ENCODE results near the gene KCNJ15. TPM values are rescaled to one million over a fixed set of nuclear protein-coding genes. Genes with fewer than 3 reads are reported as not detected.

KCNJ15 gene
- total and polyA plus RNA-seq, 2 of the 8 experiments (the other 6 are each of a cell fraction or from before 2014, with no cell fraction given), result under 0.01 TPM; not detected in 1

DNA sequence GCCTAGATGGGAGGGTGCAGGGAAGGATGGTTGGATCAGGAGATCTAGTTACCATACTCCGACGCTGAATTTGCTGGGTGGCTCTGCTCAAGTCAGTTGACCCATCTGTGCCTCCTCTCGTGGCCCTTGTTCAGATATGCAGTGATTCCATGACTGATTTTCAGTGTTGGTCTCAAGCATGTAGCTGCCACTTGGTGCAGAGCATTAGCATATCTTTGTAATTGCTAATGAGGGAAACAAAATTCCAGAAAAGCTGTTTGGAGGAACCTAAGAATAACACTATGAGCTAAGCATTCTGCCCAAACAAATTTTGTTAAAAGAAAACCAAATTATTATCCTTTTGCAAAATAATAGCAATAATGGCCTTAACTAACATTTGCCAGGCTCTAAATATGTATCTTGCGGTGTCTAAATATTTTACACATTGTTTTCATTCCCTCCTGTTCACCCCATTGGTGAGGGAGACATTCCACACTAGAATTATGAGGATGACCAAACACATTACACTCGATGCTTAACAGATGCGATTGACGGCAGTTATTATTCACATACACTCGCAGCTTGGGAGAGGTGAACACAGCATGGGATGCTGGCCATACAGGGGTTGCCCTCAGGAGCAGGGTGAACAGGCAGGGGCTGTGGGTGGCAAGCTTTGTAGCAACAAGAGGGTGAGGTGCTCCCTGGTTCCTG is 69.1 kb downstream of the KCNJ15 start:
- Histone ChIP-seq H3K14ac (ENCODE audit: insufficient read length) (no peak overlapping the region), H3K4ac (replicated peaks; ENCODE audit: insufficient read length, low read depth, low read length) (no peak overlapping the region), H3K18ac (ENCODE audit: extremely low read depth, low read length) (no peak overlapping the region), H3K4me3 (ENCODE audit: extremely low read depth in 1 of 4, insufficient read depth in 2 of 4, low read depth in 3 of 4, low read length in 4 of 4) (no peak overlapping the region), H2BK120ac (replicated peaks; ENCODE audit: low read depth, low read length) (no peak overlapping the region), H4K20me1 (replicated peaks in 1 of 2; ENCODE audit: control insufficient read depth in 1 of 2, insufficient read depth in 2 of 2, low read length in 2 of 2) (no peaks in the 10 kb centered on the region), H3K23ac (ENCODE audit: insufficient read length) (no peak overlapping the region), H3K56ac (replicated peaks; ENCODE audit: insufficient read length, low read depth, low read length) (no peak overlapping the region), H2AK5ac (ENCODE audit: low read depth, low read length) (no peak overlapping the region), H2BK15ac (ENCODE audit: low read length) (no peak overlapping the region), H2BK5ac (ENCODE audit: low read depth, low read length) (no peak overlapping the region), H4K8ac (ENCODE audit: extremely low read depth, insufficient read depth, low read length) (no peak overlapping the region), H3K4me1 (replicated peaks in 1 of 4; ENCODE audit: control insufficient read depth in 3 of 4, insufficient read depth in 4 of 4, low read length in 3 of 4) (peaks cover 1 to 14% (median 9%) of the 10 kb centered on the region in 4 experiments; a peak in 6 of 7 replicates), H3K9me3 (ENCODE audit: insufficient read depth in 2 of 2, low read depth in 1 of 2, low read length in 1 of 2) (no peaks in the 10 kb centered on the region), H4K5ac (ENCODE audit: insufficient read length, low read depth, low read length) (no peak overlapping the region), H3K4me2 (ENCODE audit: insufficient read depth in 1 of 2, low read depth in 2 of 2, low read length in 2 of 2) (no peak overlapping the region), H3K36me3 (ENCODE audit: control insufficient read depth in 2 of 4, insufficient read depth in 4 of 4, low read length in 3 of 4) (no peaks in the 10 kb centered on the region), H3K27ac (ENCODE audit: low read depth, low read length) (no peak overlapping the region), H2AFZ (ENCODE audit: low read length) (no peak overlapping the region), H2BK20ac (ENCODE audit: low read length) (no peak overlapping the region; the same call in 1 of the 2 replicates), H3K9ac (replicated peaks in 1 of 4; ENCODE audit: extremely low read depth in 1 of 4, low read depth in 3 of 4, low read length in 3 of 4) (no peak overlapping the region), H3K79me1 (ENCODE audit: low read depth, low read length) (no peaks in the 10 kb centered on the region), H3K27me3 (replicated peaks in 1 of 4; ENCODE audit: control insufficient read depth in 3 of 4, extremely low read depth in 1 of 4, insufficient read depth in 3 of 4, low read length in 3 of 4) (no peaks in the 10 kb centered on the region), H4K91ac (replicated peaks; ENCODE audit: insufficient read length, low read length) (peak overlapping the region; percentile 2), H3K23me2 (ENCODE audit: low read depth, low read length) (no peaks in the 10 kb centered on the region), H3K79me2 (ENCODE audit: control insufficient read depth in 1 of 2, insufficient read depth in 2 of 2, low read length in 2 of 2) (no peaks in the 10 kb centered on the region), H2BK12ac (ENCODE audit: low read depth, low read length) (peak overlapping the region; percentile 17; the same call in 1 of the 2 replicates)
- DNase-seq (ENCODE audit: low read depth in 1 of 2, low spot score in 2 of 2), result no peak
- ChIA-PET CTCF (ENCODE audit: partially characterized antibody) (interaction anchor here (0.9 to 6.1 kb wide), 6 partner anchors 27 to 199 kb away, joined by 3 to 34 read pairs (median 4); no protein-coding TSS in a partner anchor), POLR2A (ENCODE audit: partially characterized antibody) (no interaction called here)
- FAIRE-seq, result no peak
- WGBS, 2 experiments (ENCODE audit: extremely low coverage in 1 of 2, insufficient coverage in 1 of 2, insufficient read length in 1 of 2, insufficient replicate concordance in 2 of 2, low coverage in 1 of 2, low lambda C conversion rate in 2 of 2, missing lambda C conversion rate in 1 of 2), result 90% methylated on average over 8 of the region's 8 CpGs; no CpG with 5 or more reads in 1 of the 2 experiments
- TF ChIP-seq POLR2A (IDR thresholded peaks at IDR 0.05; ENCODE audit: control extremely low read depth in 1 of 2, low read depth in 2 of 2, low read length in 2 of 2) (no peak), CTBP2 (IDR thresholded peaks at IDR 0.05; ENCODE audit: borderline replicate concordance, insufficient read depth, insufficient read length, low read length) (no peak)
- TF ChIP-seq, protein P1, sequence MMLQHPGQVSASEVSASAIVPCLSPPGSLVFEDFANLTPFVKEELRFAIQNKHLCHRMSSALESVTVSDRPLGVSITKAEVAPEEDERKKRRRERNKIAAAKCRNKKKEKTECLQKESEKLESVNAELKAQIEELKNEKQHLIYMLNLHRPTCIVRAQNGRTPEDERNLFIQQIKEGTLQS (IDR thresholded peaks at IDR 0.05; ENCODE audit: insufficient read depth, low read depth, low read length), result no peak

All from H1 (cell line).